Lower leg skin (tissue), 3 donors: Measurements from ENCODE around the gene CADM1.

ENCODE experiments used
- POLR2A ChIP-seq, 2 donors: fragments of 450-650 bp; IDR thresholded peaks; one replicate each; pipeline ENCODE4 v1.6.1; 2016 to 2017; ENCODE audit warnings: antibody characterized with exemption in 2 of 2, mild to moderate bottlenecking in 1 of 2, moderate library complexity in 1 of 2
- TF ChIP-seq, protein P1 (sequence below), 3 donors: fragments of 450-650 bp; IDR thresholded peaks; one replicate each; pipeline ENCODE4 v1.5.1; 2016; ENCODE audit warnings: antibody characterized with exemption in 3 of 3, mild to moderate bottlenecking in 3 of 3, moderate library complexity in 2 of 3

DNA sequence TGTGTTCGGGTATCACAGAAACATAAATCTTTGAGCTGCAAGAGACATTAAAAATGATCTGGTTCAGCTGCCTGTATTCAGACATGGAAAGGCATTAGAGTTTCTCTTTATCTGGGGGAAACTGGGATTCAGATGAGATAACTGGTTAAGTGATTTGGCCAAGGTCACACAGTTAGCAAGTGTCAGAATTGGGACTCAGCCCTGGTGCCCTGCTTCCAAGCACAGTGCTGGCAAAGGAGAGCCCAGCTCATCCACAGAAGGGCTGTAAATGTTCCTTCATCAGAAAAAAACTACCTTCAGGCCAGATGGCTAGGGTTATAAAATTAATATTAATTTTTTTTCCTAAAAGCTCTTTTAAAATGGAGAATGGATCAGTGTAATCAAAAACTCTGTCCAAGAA, 20.4 kb upstream of the CADM1 start:
- TF ChIP-seq, protein P1, sequence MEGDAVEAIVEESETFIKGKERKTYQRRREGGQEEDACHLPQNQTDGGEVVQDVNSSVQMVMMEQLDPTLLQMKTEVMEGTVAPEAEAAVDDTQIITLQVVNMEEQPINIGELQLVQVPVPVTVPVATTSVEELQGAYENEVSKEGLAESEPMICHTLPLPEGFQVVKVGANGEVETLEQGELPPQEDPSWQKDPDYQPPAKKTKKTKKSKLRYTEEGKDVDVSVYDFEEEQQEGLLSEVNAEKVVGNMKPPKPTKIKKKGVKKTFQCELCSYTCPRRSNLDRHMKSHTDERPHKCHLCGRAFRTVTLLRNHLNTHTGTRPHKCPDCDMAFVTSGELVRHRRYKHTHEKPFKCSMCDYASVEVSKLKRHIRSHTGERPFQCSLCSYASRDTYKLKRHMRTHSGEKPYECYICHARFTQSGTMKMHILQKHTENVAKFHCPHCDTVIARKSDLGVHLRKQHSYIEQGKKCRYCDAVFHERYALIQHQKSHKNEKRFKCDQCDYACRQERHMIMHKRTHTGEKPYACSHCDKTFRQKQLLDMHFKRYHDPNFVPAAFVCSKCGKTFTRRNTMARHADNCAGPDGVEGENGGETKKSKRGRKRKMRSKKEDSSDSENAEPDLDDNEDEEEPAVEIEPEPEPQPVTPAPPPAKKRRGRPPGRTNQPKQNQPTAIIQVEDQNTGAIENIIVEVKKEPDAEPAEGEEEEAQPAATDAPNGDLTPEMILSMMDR (IDR thresholded peaks at IDR 0.05): no peak
- no peak for TF ChIP-seq POLR2A (IDR thresholded peaks at IDR 0.05)
